CD4-positive, alpha-beta memory T cell (primary cell): ENCODE results near the gene FRMD4A. TPM values are rescaled to one million over a fixed set of nuclear protein-coding genes. Genes with fewer than 3 reads are reported as not detected.
A peak's percentile ranks its signal among the peaks of the same experiment; 100 is the strongest.

Source experiments
- CTCF ChIA-PET: fragments of 350-600 bp; sonication (Branson Sonifier 250); formaldehyde crosslinking; loops from one replicate; lab custom pipeline; 2021; ENCODE audit warnings: inconsistent platforms; ENCODE audit not compliant: partially characterized antibody; lab: Charles Lee
- POLR2A ChIA-PET: fragments of 350-600 bp; sonication (Branson Sonifier 250); formaldehyde crosslinking; loops from one replicate; lab custom pipeline; 2021; ENCODE audit not compliant: partially characterized antibody; lab: Charles Lee
- DNase-seq, 5 donors: peaks; one replicate each; pipeline versions ENCODE4 v3.0.0 to v3.0.0-alpha.2; 2020 to 2022; ENCODE audit warnings: mixed read lengths in 1 of 5
- H3K27ac ChIP-seq: one replicate; pipeline ENCODE4 v1.7.0; 2013; ENCODE audit warnings: low read depth, low read length
- H3K27me3 ChIP-seq: 2 replicates; pipeline ENCODE4 v1.7.0; 2013; ENCODE audit warnings: mild to moderate bottlenecking, low read length, moderate library complexity; ENCODE audit not compliant: insufficient read depth
- H3K36me3 ChIP-seq: 2 replicates; pipeline ENCODE4 v1.7.0; 2013; ENCODE audit warnings: mild to moderate bottlenecking, low read length, moderate library complexity; ENCODE audit not compliant: insufficient read depth
- H3K4me1 ChIP-seq: 2 replicates; pipeline ENCODE4 v1.7.0; 2013; ENCODE audit warnings: mild to moderate bottlenecking, low read length, moderate library complexity; ENCODE audit not compliant: insufficient read depth
- H3K4me3 ChIP-seq, 2 donors: one replicate each; pipeline ENCODE4 v1.7.0; 2013; ENCODE audit warnings: low read length in 2 of 2, mild to moderate bottlenecking in 1 of 2
- H3K9me3 ChIP-seq, 2 donors: one replicate each; pipeline ENCODE4 v1.7.0; 2013; ENCODE audit warnings: low read length in 2 of 2, control low read depth in 1 of 2; ENCODE audit not compliant: control insufficient read depth in 1 of 2
- H3K27ac Mint-ChIP-seq, 7 donors: one replicate each; pipeline ENCODE4 v1.8.0; 2020 to 2021; ENCODE audit warnings: mixed read lengths in 7 of 7, mild to moderate bottlenecking in 6 of 7, inconsistent platforms in 3 of 7, moderate library complexity in 3 of 7
- H3K27me3 Mint-ChIP-seq, 2 donors: one replicate each; pipeline ENCODE4 v1.8.0; 2020 to 2021; ENCODE audit warnings: mixed read lengths in 2 of 2
- H3K36me3 Mint-ChIP-seq, 2 donors: one replicate each; pipeline ENCODE4 v1.8.0; 2020 to 2021; ENCODE audit warnings: mixed read lengths in 2 of 2, inconsistent platforms in 1 of 2, mild to moderate bottlenecking in 1 of 2
- H3K4me1 Mint-ChIP-seq, 4 donors: one replicate each; pipeline ENCODE4 v1.8.0; 2020 to 2021; ENCODE audit warnings: mixed read lengths in 4 of 4, mild to moderate bottlenecking in 1 of 4
- H3K4me3 Mint-ChIP-seq, 8 donors: one replicate each; pipeline ENCODE4 v1.8.0; 2020 to 2021; ENCODE audit warnings: mixed read lengths in 8 of 8, mild to moderate bottlenecking in 7 of 8, moderate library complexity in 6 of 8, inconsistent platforms in 3 of 8
- H3K9me3 Mint-ChIP-seq, 8 donors: one replicate each; pipeline ENCODE4 v1.8.0; 2020 to 2021; ENCODE audit warnings: mixed read lengths in 8 of 8, mild to moderate bottlenecking in 5 of 8, inconsistent platforms in 3 of 8, moderate library complexity in 1 of 8
- intact Hi-C: fragments of 100-400 bp; cut with micrococcal nuclease; formaldehyde crosslinking; loops from one replicate; pipeline ENCODE4 v1.15.1; 2023
- polyA plus RNA-seq, 2 donors: library from polyadenylated mRNA; unstranded; fragments of 300-500 nt; fragmentation: Illumina TruSeq; gene quantifications; one replicate each; pipeline ENCODE4 v1.2.3, GENCODE V29; 2021
- total RNA-seq, 2 experiments: library from RNA; stranded (reverse); gene quantifications; one replicate each; pipeline ENCODE4 v1.2.3, GENCODE V29; 2021

Gene FRMD4A
- total and polyA plus RNA-seq, 4 experiments from 2014 or later = 0.89 to 2.4 (median 1.9) TPM; not detected in 1

GRCh38 chr10:13880760-13881159, 450.0 kb downstream of the FRMD4A start:
- Mint-ChIP-seq H3K4me3 (no peak overlapping the region), H3K27ac (no peak overlapping the region), H3K4me1 (no peaks in the 10 kb centered on the region), H3K36me3 (no peaks in the 10 kb centered on the region), H3K27me3 (peaks cover 3 to 17% of the 10 kb centered on the region in 2 donors), H3K9me3 (no peaks in the 10 kb centered on the region)
- Histone ChIP-seq H3K4me1 (no peaks in the 10 kb centered on the region), H3K9me3 (no peaks in the 10 kb centered on the region), H3K36me3 (no peaks in the 10 kb centered on the region), H3K27ac (no peak overlapping the region), H3K27me3 (no peaks in the 10 kb centered on the region), H3K4me3 (no peak overlapping the region)
- CTCF ChIA-PET = no interaction called here
- intact Hi-C loops = no loop called here
- no peak for DNase-seq
- POLR2A ChIA-PET = no interaction called here

- peaks cover 0 to 5% (median 3%) of the 10 kb centered on the region in 4 donors for H3K4me1 Mint-ChIP-seq
- H3K36me3 ChIP-seq = no peaks in the 10 kb centered on the region
- no peaks in the 10 kb centered on the region for H3K4me1 ChIP-seq
- H3K4me3 ChIP-seq = no peak overlapping the region
- H3K9me3 ChIP-seq = no peaks in the 10 kb centered on the region
- H3K36me3 Mint-ChIP-seq = no peaks in the 10 kb centered on the region
- H3K27me3 Mint-ChIP-seq = peaks cover 0 to 7% of the 10 kb centered on the region in 2 donors
- intact Hi-C loops = no loop called here
- no peak for DNase-seq
- POLR2A ChIA-PET = no interaction called here
- no peak overlapping the region for H3K4me3 Mint-ChIP-seq
- no peaks in the 10 kb centered on the region for H3K9me3 Mint-ChIP-seq
- H3K27ac Mint-ChIP-seq = no peak overlapping the region
- CTCF ChIA-PET = no interaction called here
- no peak overlapping the region for H3K27ac ChIP-seq
- H3K27me3 ChIP-seq = no peaks in the 10 kb centered on the region
Measured at GRCh38 chr10:13877154-13877909, 453.4 kb downstream of the FRMD4A start.

GRCh38 chr10:13873196-13873595, 457.5 kb downstream of the FRMD4A start:
- Histone ChIP-seq H3K4me3 (no peak overlapping the region), H3K36me3 (no peaks in the 10 kb centered on the region), H3K9me3 (no peaks in the 10 kb centered on the region), H3K4me1 (no peaks in the 10 kb centered on the region), H3K27me3 (no peaks in the 10 kb centered on the region), H3K27ac (no peak overlapping the region)
- no peaks in the 10 kb centered on the region for H3K36me3 Mint-ChIP-seq
- ChIA-PET POLR2A (no interaction called here), CTCF (no interaction called here)
- peaks cover 1 to 10% of the 10 kb centered on the region in 2 donors for H3K27me3 Mint-ChIP-seq
- H3K27ac Mint-ChIP-seq = no peak overlapping the region
- no peaks in the 10 kb centered on the region for H3K9me3 Mint-ChIP-seq
- no peak for DNase-seq
- H3K4me1 Mint-ChIP-seq = peaks cover 0 to 5% (median 4%) of the 10 kb centered on the region in 4 donors
- H3K4me3 Mint-ChIP-seq = no peak overlapping the region
- intact Hi-C loops = no loop called here

- Mint-ChIP-seq H3K4me3 (no peak overlapping the region), H3K4me1 (peaks cover 0 to 5% (median 4%) of the 10 kb centered on the region in 4 donors), H3K27me3 (peaks cover 1 to 6% of the 10 kb centered on the region in 2 donors), H3K9me3 (no peaks in the 10 kb centered on the region), H3K36me3 (no peaks in the 10 kb centered on the region), H3K27ac (peak overlapping the region in 1 of 7 donors; percentile 32)
- CTCF ChIA-PET = no interaction called here
- Histone ChIP-seq H3K27me3 (no peaks in the 10 kb centered on the region), H3K9me3 (no peaks in the 10 kb centered on the region), H3K4me3 (no peak overlapping the region), H3K36me3 (no peaks in the 10 kb centered on the region), H3K4me1 (no peaks in the 10 kb centered on the region), H3K27ac (no peak overlapping the region)
- POLR2A ChIA-PET = no interaction called here
- no peak for DNase-seq
- intact Hi-C loops = no loop called here
Measured at GRCh38 chr10:13872411-13872810, 458.3 kb downstream of the FRMD4A start.

- intact Hi-C loops = no loop called here
- no peak for DNase-seq
- Mint-ChIP-seq H3K36me3 (no peaks in the 10 kb centered on the region), H3K4me3 (no peak overlapping the region), H3K4me1 (peaks cover 0 to 5% (median 4%) of the 10 kb centered on the region in 4 donors), H3K27me3 (peaks cover 1 to 6% of the 10 kb centered on the region in 2 donors), H3K9me3 (no peaks in the 10 kb centered on the region), H3K27ac (no peak overlapping the region)
- ChIA-PET CTCF (no interaction called here), POLR2A (no interaction called here)
- H3K9me3 ChIP-seq = no peaks in the 10 kb centered on the region
- no peak overlapping the region for H3K4me3 ChIP-seq
- no peak overlapping the region for H3K27ac ChIP-seq
- no peaks in the 10 kb centered on the region for H3K27me3 ChIP-seq
- no peaks in the 10 kb centered on the region for H3K36me3 ChIP-seq
- H3K4me1 ChIP-seq = no peaks in the 10 kb centered on the region
Measured at GRCh38 chr10:13871776-13872175, 458.9 kb downstream of the FRMD4A start.

GRCh38 chr10:13871011-13871410, 459.7 kb downstream of the FRMD4A start:
- POLR2A ChIA-PET = no interaction called here

GRCh38 chr10:13869295-13869664, 461.4 kb downstream of the FRMD4A start:
- intact Hi-C loops = no loop called here
- POLR2A ChIA-PET = interaction anchor here (1.4 kb wide), 1 partner anchor 82 kb away, joined by 6 read pairs; no protein-coding TSS in a partner anchor

More at GRCh38 chr10:13871011-13871410, 459.7 kb downstream of the FRMD4A start:
- CTCF ChIA-PET = no interaction called here
- Mint-ChIP-seq H3K4me1 (peaks cover 0 to 5% (median 4%) of the 10 kb centered on the region in 4 donors), H3K27me3 (peaks cover 1 to 6% of the 10 kb centered on the region in 2 donors), H3K36me3 (no peaks in the 10 kb centered on the region), H3K9me3 (no peaks in the 10 kb centered on the region), H3K27ac (no peak overlapping the region), H3K4me3 (no peak overlapping the region)
- H3K4me3 ChIP-seq = no peak overlapping the region
- intact Hi-C loops = no loop called here
- H3K36me3 ChIP-seq = no peaks in the 10 kb centered on the region
- no peaks in the 10 kb centered on the region for H3K9me3 ChIP-seq
- H3K4me1 ChIP-seq = no peaks in the 10 kb centered on the region
- no peaks in the 10 kb centered on the region for H3K27me3 ChIP-seq
- H3K27ac ChIP-seq = no peak overlapping the region
- no peak for DNase-seq

More at GRCh38 chr10:13869295-13869664, 461.4 kb downstream of the FRMD4A start:
- Histone ChIP-seq H3K27me3 (no peaks in the 10 kb centered on the region), H3K9me3 (no peaks in the 10 kb centered on the region), H3K36me3 (no peaks in the 10 kb centered on the region), H3K4me3 (no peak overlapping the region), H3K4me1 (no peaks in the 10 kb centered on the region), H3K27ac (no peak overlapping the region)
- Mint-ChIP-seq H3K4me3 (no peak overlapping the region), H3K4me1 (peaks cover 0 to 5% (median 4%) of the 10 kb centered on the region in 4 donors), H3K27ac (no peak overlapping the region), H3K36me3 (no peaks in the 10 kb centered on the region), H3K9me3 (no peaks in the 10 kb centered on the region), H3K27me3 (peaks cover 1 to 3% of the 10 kb centered on the region in 2 donors)
- CTCF ChIA-PET = no interaction called here
- DNase-seq = no peak
